Omental fat pad (tissue), 4 donors: ENCODE data around the gene KCNQ1. TPM values are rescaled to one million over a fixed set of nuclear protein-coding genes. Genes with fewer than 3 reads are reported as not detected.
A peak's percentile ranks its signal among the peaks of the same experiment; 100 is the strongest.

Experiments
- ATAC-seq: fragments of 150-250 bp; one replicate; pipeline ENCODE4 v1.9.1; 2016; ENCODE audit warnings: mild to moderate bottlenecking, moderate library complexity; ENCODE audit not compliant: low FRiP score
- DNase-seq: peaks from one replicate; pipeline ENCODE4 v3.0.0-alpha.2; 2019; ENCODE audit warnings: low spot score
- CTCF ChIP-seq, 3 donors: fragments of 450-650 bp; IDR thresholded peaks; one replicate each; pipeline ENCODE4 v1.5.1; 2016 to 2017; ENCODE audit warnings: antibody characterized with exemption in 3 of 3, mild to moderate bottlenecking in 3 of 3, moderate library complexity in 2 of 3
- total RNA-seq, 4 donors: library from RNA; depleted of rRNA; stranded (reverse); fragments of >200 nt; gene quantifications; one replicate each; pipeline ENCODE4 v1.1.0, GENCODE V29; 2016

The KCNQ1 gene
- total RNA-seq, 4 donors from 2014 or later = 4.5 to 5.9 (median 5.2) TPM

- DNase-seq (peak; percentile 19), ATAC-seq (no peak)
Observed at GRCh38 chr11:2796091-2796490, 351.3 kb downstream of the KCNQ1 start.

DNA sequence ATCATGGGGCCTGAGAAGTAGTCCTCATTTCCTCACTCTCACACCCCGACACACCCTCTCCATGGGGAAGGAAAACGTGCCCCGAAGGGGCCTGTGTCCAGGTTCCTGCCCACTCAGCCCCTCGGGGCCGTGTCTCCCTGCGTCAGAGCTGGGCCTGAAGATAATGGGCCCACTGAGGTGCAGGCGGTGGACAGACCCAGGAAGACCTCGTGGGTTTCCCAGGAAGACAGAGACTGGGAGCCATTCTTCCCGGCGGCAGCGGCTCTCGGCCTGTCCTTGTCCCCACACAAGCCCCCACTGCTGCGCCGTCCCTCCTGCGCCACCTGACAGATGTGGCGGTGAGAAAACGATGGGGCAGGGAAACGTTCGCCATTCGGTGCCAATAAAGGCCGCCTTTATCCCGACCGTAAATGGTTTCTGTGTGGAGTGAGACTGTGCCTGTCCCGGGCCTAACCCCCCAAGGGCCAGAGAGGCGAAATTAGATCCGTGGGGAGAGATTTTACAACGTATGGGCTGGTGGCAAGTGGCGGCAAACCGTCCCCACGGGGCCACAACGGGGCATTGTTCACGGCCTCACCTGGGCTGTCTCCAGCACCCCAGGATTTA, 351.8 kb downstream of the KCNQ1 start:
- TF ChIP-seq CTCF (IDR thresholded peaks at IDR 0.05) = no peak
- no peak for ATAC-seq
- no peak for DNase-seq

More at GRCh38 chr11:2796091-2796490, 351.3 kb downstream of the KCNQ1 start:
- no peak for TF ChIP-seq CTCF (IDR thresholded peaks at IDR 0.05)

DNA sequence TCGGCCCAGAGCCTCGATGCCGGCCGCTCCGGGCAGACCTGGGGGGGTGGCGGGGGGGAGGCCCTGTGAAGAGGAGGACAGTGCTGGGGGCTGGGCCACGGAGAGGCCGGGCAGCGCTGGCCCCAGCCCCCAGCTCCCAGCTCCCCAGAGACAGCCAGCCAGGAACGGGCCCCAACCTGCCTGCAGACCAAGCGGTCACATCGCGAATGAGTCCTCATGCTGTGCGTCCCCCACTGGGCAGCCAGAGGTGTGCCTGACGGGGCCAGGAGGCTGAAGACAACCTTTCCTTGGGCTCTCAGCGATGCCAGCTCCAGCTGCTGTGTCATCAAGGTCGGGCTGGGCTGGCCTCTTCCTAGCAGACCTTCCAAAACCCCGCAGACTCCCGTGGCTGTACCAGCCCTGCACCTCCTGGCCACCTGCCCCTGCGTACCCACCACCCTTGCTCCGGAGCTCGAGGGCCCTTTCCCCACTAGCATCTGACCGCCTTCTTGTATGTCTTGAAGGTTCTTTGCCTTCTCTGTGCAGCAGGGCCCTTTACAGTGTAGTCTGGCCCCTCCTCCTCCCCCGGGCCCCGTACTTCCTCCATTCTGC, 352.4 kb downstream of the KCNQ1 start:
- TF ChIP-seq CTCF (IDR thresholded peaks at IDR 0.05) = no peak
- ATAC-seq (no peak), DNase-seq (peak; percentile 12)

DNA sequence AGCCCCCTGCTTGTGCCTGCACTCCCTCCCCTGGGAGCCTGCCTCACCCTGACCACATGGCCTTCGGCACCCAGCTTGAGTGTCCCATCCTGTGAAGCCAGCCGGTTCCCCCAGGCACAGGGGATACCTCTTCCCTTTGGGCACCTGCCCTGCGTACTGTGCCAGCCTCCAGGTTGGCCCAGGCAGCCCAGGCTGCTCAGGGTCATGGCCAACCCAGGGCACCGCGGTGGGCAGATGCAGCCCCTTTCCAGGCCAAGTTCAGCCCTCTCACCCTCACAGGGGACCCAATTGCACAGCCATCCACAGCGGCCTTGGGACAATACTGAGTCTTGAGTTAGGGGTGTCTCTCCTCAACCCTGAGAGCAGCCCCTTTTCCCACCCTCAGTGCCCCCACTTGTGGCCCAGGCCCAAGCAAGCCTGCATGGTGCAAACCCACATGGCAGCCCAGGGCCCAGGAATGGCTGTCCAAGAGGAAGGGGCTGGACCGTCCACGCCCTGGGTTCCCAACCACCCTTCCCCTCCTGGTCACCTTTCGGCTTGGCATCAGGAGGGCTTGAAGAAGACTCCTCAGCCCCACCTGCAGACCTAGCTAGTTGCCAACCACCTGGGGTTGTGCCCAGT, 353.0 kb downstream of the KCNQ1 start:
- no peak for ATAC-seq
- TF ChIP-seq CTCF (IDR thresholded peaks at IDR 0.05) = no peak
- peak; percentile 11 for DNase-seq

DNA sequence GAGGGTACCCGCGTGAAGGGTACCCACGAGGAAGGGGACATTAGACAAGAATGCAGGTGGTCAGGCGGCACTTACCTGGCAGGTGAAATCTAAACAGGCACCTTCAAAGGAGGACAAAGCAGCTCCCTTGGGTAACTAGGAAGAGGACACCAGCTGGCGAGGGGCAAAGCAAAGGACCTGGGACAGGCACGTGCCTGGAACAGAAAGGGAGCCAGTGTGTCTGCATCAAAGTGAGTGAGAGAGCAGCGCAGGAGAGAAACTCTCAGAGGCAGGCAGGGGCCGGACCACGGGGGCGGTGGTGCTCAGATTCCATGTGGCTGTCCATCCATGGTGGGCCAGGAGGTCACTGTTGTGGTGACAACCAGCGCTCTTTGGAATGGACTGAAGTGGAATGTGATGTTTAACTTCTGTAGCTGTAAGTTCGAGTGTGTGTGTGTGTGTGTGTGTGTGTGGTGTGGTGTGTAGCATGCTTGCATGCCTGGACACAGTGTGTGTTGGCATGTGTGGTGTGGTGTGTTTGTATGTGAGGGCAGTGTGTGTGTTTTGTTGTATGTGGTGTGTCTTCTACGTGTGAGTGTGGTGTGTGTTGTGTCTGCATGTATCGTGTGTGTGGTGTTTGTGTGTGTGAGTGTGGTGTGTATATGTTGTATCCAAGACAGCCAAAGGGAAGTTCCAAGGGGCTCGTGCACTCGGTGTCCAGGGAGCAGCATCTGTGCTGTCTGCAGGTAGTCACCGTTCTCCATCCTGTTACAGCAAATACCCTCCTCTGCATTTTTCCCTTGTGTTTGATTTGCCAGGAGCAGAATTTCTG, 354.3 kb downstream of the KCNQ1 start:
- DNase-seq (peak; percentile 11), ATAC-seq (no peak)
- TF ChIP-seq CTCF (IDR thresholded peaks at IDR 0.05) = no peak

DNA sequence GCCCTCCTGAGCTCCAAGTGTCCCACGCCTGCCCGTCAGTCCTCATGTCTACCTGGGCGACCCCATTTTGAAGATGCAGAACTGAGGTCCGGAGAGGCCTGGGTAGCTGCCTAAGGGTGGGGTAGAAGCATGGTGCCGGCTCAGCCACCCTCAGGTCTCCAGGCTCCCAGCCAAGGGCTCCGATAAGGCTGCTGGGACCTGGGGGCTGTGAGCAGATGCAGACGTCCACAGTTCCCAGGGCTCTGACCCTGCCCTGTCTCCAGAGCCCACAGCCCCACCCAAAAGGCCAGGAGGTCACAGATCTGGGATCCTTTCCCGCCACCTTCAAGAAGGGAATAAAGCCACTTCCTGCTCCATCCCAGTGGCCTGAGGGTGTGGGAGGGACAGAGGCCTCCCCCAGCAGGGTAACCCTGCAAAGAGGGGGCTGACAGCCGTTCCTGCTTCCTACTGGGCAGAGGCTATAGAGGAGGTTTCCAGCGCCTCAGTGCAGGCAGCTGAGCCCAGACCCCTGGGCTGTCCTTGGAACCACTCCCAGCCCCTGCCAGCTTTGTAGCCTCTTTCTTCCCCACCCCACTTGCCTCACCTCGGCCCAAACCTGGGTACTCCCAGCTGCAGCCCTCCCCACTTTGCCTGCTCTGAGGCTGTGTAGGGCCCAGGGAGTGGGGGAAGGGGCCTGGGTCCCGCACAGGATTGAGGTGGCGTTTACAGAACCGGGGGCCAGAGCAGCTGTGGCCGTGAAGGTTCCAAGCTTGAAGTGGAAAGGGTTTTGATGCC, 355.3 kb downstream of the KCNQ1 start:
- ATAC-seq = no peak
- no peak for TF ChIP-seq CTCF (IDR thresholded peaks at IDR 0.05)
- DNase-seq = peak; percentile 11
